Activated T-helper 17 cell treated with anti-CD3 and anti-CD28 coated beads, Interleukin-2, amount 50 U/mL, for 72 hours (primary cell): Measurements from ENCODE around the gene KCTD17. TPM values are rescaled to one million over a fixed set of nuclear protein-coding genes. Genes with fewer than 3 reads are reported as not detected.

Experiments used
- ATAC-seq: fragments of 150-1000 bp; cut with Tn5 transposase; replicated peaks from 2 replicates; pipeline ENCODE4 v1.10.0; 2021; ENCODE audit warnings: mild to moderate bottlenecking, moderate library complexity
- H3K27ac Mint-ChIP-seq: one replicate; pipeline ENCODE4 v1.8.0; 2022; ENCODE audit warnings: mixed read lengths
- H3K27me3 Mint-ChIP-seq: one replicate; pipeline ENCODE4 v1.8.0; 2022; ENCODE audit warnings: mixed read lengths
- H3K36me3 Mint-ChIP-seq: one replicate; pipeline ENCODE4 v1.8.0; 2022; ENCODE audit warnings: low read depth, mild to moderate bottlenecking, mixed read lengths
- H3K4me1 Mint-ChIP-seq: one replicate; pipeline ENCODE4 v1.8.0; 2022; ENCODE audit warnings: mixed read lengths
- H3K4me3 Mint-ChIP-seq: one replicate; pipeline ENCODE4 v1.8.0; 2022; ENCODE audit warnings: mild to moderate bottlenecking, mixed read lengths
- H3K9me3 Mint-ChIP-seq: one replicate; pipeline ENCODE4 v1.8.0; 2022; ENCODE audit warnings: mixed read lengths
- total RNA-seq, 2 donors: library from RNA; stranded (reverse); gene quantifications; one replicate each; pipeline ENCODE4 v1.2.3, GENCODE V29; 2022

Gene KCTD17
- total RNA-seq, 2 donors from 2014 or later, result 39.4 to 41.9 TPM

- peak; percentile 65 for ATAC-seq
- peak overlapping the region; percentile 92 for H3K27ac Mint-ChIP-seq
- no peaks in the 10 kb centered on the region for H3K27me3 Mint-ChIP-seq
- no peaks in the 10 kb centered on the region for H3K9me3 Mint-ChIP-seq
- H3K4me3 Mint-ChIP-seq, result peak overlapping the region; percentile 97
- no peaks in the 10 kb centered on the region for H3K36me3 Mint-ChIP-seq
- peaks cover 58% of the 10 kb centered on the region for H3K4me1 Mint-ChIP-seq
Measured at GRCh38 chr22:37082251-37082873, 30.8 kb downstream of the KCTD17 start.

DNA sequence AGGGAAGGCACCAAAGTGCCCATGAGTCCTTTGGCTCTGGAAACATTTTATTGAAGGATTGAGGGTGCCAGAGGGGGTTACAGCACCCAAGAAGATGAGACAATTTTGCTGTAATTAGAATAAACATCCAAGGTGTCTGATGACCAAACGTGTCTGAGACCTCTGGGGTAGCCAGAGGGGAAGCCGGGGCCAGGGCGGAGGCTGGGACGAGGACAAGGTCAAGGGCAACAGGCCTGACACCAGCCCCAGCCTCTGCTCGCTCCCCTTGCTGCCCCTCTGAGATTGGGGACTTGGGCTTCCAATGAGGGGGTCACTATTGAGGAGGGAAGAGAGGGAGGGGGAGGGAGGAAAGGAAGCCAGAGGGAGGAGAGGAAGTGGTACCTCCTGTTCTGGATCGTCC lies 32.4 kb downstream of the KCTD17 start:
- H3K4me3 Mint-ChIP-seq, result peak overlapping the region; percentile 97

DNA sequence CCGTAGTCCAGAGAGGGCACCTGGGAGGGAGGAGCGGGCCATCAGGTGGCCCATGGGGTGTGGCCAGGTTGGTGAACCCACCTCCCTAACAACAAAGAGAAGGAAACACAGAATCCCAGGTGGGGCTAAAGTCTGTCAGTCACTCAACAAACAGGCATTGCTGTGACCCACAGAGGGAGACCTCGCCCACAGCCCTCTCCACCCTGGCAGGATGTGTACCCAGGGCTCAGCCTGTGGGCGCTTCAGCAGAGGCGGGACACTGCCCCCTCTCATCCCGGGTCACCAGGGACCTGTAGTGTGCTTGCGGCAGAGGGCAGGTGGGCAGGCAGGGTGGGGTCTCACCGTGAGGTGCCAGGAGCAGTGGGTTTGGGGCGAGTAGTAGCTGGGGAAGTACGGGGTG lies 32.8 kb downstream of the KCTD17 start:
- ATAC-seq, result no peak
- H3K27me3 Mint-ChIP-seq, result no peaks in the 10 kb centered on the region
- peak overlapping the region; percentile 92 for H3K27ac Mint-ChIP-seq
- H3K9me3 Mint-ChIP-seq, result no peaks in the 10 kb centered on the region
- peak overlapping the region; percentile 97 for H3K4me3 Mint-ChIP-seq
- no peaks in the 10 kb centered on the region for H3K36me3 Mint-ChIP-seq
- H3K4me1 Mint-ChIP-seq, result peaks cover 43% of the 10 kb centered on the region

More for the DNA sequence above, 32.4 kb downstream of the KCTD17 start:
- Mint-ChIP-seq H3K27ac (peak overlapping the region; percentile 92), H3K4me1 (peaks cover 47% of the 10 kb centered on the region), H3K36me3 (no peaks in the 10 kb centered on the region), H3K9me3 (no peaks in the 10 kb centered on the region), H3K27me3 (no peaks in the 10 kb centered on the region)
- no peak for ATAC-seq

DNA sequence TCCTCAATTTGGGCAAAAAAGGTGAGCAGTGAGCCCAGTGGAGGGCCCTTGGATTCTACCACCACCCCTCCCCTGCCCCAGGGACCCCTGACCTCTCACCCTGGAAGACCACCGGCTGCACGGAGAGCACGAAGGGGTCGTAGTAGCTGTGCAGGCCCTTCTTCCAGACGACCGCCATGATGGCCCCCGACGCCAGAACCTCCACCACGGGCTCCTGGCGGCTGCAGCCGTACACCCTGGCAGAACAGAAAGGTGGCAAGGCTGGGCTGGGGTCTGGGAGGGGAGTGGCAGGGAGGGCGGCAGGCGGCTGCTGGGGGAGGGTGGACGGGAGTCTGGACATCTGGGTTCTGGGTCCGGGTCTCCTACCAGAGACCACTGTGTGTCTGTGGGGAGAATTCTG lies 34.6 kb downstream of the KCTD17 start:
- no peaks in the 10 kb centered on the region for H3K9me3 Mint-ChIP-seq

DNA sequence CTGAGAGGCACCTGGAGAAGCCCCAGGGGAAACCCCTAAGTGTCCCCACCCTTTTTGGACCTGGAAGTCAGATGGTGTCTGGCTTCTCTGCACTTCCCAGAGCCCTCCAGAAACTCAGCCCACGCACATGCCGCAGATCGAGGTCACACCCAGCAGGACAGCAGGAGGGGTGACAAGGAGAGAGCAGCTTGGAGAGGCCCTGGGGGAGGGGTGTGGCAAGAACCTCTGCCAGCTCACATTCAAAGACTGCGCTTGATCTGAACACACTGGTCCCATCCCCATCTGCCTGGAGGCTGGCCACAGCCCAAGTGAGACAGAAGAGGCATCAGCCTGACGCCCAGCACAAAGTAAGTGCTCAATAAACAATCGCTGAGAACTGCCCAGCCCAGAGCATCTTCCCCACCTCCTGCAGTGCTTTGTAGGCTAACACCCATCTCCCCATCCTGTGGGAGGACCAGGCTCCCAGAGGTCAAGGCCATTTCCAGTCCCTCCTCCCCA lies 36.6 kb downstream of the KCTD17 start:
- H3K4me1 Mint-ChIP-seq, result peaks cover 32% of the 10 kb centered on the region
- ATAC-seq, result peak; percentile 83
- H3K27me3 Mint-ChIP-seq, result no peaks in the 10 kb centered on the region
- peaks cover 7% of the 10 kb centered on the region for H3K36me3 Mint-ChIP-seq
- peak overlapping the region; percentile 97 for H3K4me3 Mint-ChIP-seq
- peak overlapping the region; percentile 92 for H3K27ac Mint-ChIP-seq
- no peaks in the 10 kb centered on the region for H3K9me3 Mint-ChIP-seq

More for the DNA sequence above, 34.6 kb downstream of the KCTD17 start:
- no peaks in the 10 kb centered on the region for H3K27me3 Mint-ChIP-seq
- ATAC-seq, result no peak
- H3K4me1 Mint-ChIP-seq, result peaks cover 42% of the 10 kb centered on the region
- H3K27ac Mint-ChIP-seq, result no peak overlapping the region
- H3K36me3 Mint-ChIP-seq, result no peaks in the 10 kb centered on the region
- H3K4me3 Mint-ChIP-seq, result peak overlapping the region; percentile 97

GRCh38 chr22:37088750-37089408 lies 37.3 kb downstream of the KCTD17 start:
- ATAC-seq, result peak; percentile 70
- Mint-ChIP-seq H3K27ac (peak overlapping the region; percentile 92), H3K27me3 (no peaks in the 10 kb centered on the region), H3K36me3 (peaks cover 8% of the 10 kb centered on the region), H3K4me3 (peak overlapping the region; percentile 97), H3K9me3 (no peaks in the 10 kb centered on the region), H3K4me1 (peaks cover 25% of the 10 kb centered on the region)

- Mint-ChIP-seq H3K9me3 (no peaks in the 10 kb centered on the region), H3K27ac (peak overlapping the region; percentile 92), H3K4me1 (peaks cover 24% of the 10 kb centered on the region), H3K36me3 (peaks cover 14% of the 10 kb centered on the region), H3K4me3 (peak overlapping the region; percentile 97), H3K27me3 (no peaks in the 10 kb centered on the region)
- no peak for ATAC-seq
Measured at GRCh38 chr22:37089434-37089833, 37.9 kb downstream of the KCTD17 start.

DNA sequence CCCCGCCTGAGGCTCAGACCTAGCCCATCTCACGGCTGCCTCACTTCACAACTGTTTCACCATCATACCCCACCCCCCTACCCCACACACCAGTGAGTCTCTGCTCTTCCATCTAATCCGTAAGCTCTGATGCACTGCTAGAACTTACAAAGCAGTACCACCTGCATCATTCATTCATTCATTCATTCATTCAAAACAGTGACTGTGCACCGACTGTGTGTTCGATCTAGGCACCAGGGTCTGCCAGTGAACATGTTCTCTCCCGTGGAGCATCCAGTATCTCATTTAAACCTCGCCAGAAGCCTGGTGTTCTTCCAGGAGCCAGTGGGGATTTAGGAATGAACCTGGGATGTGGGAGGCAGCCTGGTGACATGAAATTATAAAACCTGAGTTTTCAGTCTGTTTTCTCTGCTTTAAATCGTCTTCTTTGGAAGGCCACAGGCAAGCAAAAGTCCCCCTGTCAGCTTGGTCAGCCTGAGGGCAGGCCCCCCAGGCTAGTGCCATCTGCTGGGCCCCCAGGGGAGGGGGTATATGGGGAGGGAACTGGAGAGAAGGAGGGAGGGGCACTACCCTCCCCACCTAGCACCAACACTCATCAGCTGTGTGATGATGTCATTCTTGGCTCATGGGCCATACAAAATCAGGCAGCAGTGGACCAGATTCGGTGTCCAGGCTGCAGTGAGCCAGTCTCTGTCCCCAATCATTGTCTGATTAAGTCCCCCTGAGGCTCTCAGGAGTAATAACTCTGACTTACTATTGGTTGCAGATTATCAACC lies 39.6 kb downstream of the KCTD17 start:
- no peaks in the 10 kb centered on the region for H3K27me3 Mint-ChIP-seq
- H3K9me3 Mint-ChIP-seq, result no peaks in the 10 kb centered on the region
- no peak for ATAC-seq
- H3K27ac Mint-ChIP-seq, result peak overlapping the region; percentile 56
- H3K4me1 Mint-ChIP-seq, result peaks cover 33% of the 10 kb centered on the region
- peaks cover 29% of the 10 kb centered on the region for H3K36me3 Mint-ChIP-seq
- H3K4me3 Mint-ChIP-seq, result peak overlapping the region; percentile 97

DNA sequence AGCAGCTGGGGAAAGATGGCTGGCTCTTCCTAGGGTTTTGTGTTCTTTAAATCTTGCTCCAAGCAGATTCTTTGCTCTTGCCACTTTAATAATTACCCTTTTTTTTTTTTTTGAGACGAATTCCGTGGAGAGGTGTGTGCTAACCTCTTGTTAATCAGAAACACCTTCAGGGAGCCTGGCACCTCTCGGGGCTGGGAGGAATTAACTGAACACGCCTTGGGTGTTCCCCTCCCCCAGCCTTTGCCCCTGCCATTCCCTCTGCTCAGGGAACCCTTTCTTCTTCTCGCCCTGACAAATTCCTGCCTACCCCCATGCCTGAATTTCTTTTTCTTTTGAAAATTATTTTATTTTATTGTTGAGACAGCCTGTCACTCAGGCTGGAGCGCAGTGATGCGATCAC lies 40.5 kb downstream of the KCTD17 start:
- Mint-ChIP-seq H3K4me3 (peak overlapping the region; percentile 97), H3K9me3 (no peaks in the 10 kb centered on the region), H3K4me1 (peaks cover 41% of the 10 kb centered on the region), H3K27ac (peak overlapping the region; percentile 43), H3K36me3 (peaks cover 38% of the 10 kb centered on the region), H3K27me3 (no peaks in the 10 kb centered on the region)
- no peak for ATAC-seq

DNA sequence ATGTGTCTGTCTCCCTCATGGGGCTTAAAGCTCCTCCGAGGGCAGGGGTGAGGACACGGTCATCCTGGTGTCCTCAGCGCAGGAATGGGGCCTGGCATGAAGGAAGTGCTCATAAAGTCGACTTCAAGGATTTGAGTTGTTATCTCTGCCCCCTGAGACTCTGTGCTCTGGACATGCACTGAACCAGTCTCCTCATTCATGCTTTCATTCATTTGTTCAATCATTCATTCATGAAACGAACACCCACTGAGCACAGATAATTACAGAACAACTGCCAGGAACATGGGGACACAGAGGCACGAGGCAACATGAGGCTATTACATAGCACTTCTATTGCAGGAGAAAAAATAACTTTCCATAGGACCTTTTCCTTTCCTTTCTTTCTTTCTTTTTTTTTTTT lies 41.5 kb downstream of the KCTD17 start:
- peaks cover 40% of the 10 kb centered on the region for H3K36me3 Mint-ChIP-seq
- peaks cover 41% of the 10 kb centered on the region for H3K4me1 Mint-ChIP-seq
- no peaks in the 10 kb centered on the region for H3K27me3 Mint-ChIP-seq
- ATAC-seq, result no peak
- H3K27ac Mint-ChIP-seq, result no peak overlapping the region
- no peaks in the 10 kb centered on the region for H3K9me3 Mint-ChIP-seq
- peak overlapping the region; percentile 72 for H3K4me3 Mint-ChIP-seq

DNA sequence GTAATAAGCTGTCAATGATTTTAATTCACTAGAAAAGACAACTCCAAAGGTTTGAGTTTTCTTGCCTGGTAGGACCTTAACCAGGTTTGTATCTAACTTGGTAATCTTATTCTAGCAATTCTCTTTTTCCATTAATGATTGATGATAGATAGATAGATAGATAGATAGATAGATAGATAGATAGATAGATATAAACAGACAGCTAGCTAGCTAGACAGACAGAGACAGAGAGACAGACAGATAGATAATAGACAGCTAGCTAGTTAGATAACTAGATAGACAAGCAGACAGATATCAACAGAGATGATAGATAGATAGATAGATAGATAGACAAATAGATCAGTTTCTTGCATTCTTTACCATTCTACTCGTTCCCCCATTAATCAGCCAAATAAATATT lies 42.7 kb downstream of the KCTD17 start:
- peaks cover 52% of the 10 kb centered on the region for H3K4me1 Mint-ChIP-seq
- H3K27me3 Mint-ChIP-seq, result no peaks in the 10 kb centered on the region
- peak overlapping the region; percentile 67 for H3K4me3 Mint-ChIP-seq
- ATAC-seq, result no peak
- H3K27ac Mint-ChIP-seq, result peak overlapping the region; percentile 90
- H3K9me3 Mint-ChIP-seq, result no peaks in the 10 kb centered on the region
- peaks cover 50% of the 10 kb centered on the region for H3K36me3 Mint-ChIP-seq

DNA sequence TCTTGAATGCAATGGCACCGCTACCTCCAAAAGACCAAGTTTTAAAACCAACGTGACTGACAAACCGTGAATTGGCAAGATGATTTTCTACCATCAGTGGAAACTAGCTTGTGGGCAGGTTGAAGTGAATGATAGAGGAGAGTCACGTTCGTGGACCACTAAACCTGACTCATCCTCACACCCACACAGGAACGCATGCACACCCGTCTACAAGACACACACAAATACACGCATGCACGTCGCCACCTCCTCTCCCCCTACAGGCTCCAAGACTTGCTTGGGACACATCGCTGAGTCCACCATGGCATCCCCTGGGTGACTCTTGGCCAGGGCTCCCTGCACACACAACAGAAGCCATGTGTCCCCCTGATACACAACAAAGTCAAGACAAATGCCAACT lies 43.6 kb downstream of the KCTD17 start:
- ATAC-seq, result peak; percentile 88
- H3K9me3 Mint-ChIP-seq, result no peaks in the 10 kb centered on the region
- H3K4me1 Mint-ChIP-seq, result peaks cover 53% of the 10 kb centered on the region
- peaks cover 56% of the 10 kb centered on the region for H3K36me3 Mint-ChIP-seq
- peak overlapping the region; percentile 67 for H3K4me3 Mint-ChIP-seq
- no peaks in the 10 kb centered on the region for H3K27me3 Mint-ChIP-seq
- peak overlapping the region; percentile 90 for H3K27ac Mint-ChIP-seq

DNA sequence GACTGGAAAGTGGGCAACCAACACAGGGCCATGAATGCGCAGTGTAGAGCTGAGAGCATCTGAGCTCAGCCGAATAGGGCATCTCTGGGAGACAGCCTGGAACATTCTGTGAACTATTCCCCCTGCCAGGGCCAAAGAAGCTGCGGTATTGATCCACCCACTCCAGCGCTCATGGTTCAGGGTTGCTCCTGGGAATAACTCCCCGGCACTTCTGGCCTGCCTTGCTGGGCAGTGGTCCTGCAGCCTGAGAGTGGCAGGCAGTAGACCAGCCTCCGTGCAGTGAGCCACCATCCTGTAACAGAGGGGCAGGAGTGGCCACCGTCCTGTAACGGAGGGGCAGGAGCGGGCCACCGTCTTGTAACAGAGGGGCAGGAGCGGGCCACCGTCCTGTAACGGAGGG lies 45.8 kb downstream of the KCTD17 start:
- Mint-ChIP-seq H3K4me1 (peaks cover 54% of the 10 kb centered on the region), H3K4me3 (peak overlapping the region; percentile 67)
- no peak for ATAC-seq

DNA sequence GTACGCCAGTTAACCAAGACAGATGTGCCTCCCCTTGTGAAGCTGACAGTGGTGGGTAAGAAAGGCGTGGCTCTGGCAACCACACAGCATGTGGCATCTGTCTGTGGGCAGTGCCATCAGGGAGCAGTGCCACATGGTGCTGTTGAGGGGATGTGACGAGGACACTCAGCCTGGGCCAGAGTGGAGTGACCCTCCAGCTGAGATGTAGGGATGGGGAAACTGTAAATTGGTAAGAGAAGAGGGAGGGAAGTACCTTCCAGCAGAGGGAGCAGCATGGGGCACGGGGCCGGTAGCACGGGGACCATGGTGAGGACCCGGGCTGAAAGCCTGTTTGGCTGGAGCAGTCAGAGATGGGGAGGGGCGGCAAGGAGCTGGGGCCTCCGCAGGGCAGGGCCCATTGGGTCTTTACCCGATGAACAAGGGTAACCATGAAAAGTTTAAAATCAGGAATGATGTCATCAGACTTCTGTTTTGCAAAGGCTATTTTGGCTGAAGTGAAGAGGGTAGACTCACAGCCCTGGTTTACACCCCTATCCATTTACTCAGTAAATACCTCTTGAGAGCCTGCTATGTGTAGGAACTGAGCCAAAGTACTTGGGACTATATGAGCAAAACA lies 47.5 kb downstream of the KCTD17 start:
- Mint-ChIP-seq H3K9me3 (no peaks in the 10 kb centered on the region), H3K36me3 (peaks cover 55% of the 10 kb centered on the region), H3K27me3 (no peaks in the 10 kb centered on the region), H3K27ac (peak overlapping the region; percentile 84), H3K4me3 (peak overlapping the region; percentile 73), H3K4me1 (peaks cover 56% of the 10 kb centered on the region)
- ATAC-seq, result no peak

More for the DNA sequence above, 45.8 kb downstream of the KCTD17 start:
- Mint-ChIP-seq H3K27me3 (no peaks in the 10 kb centered on the region), H3K9me3 (no peaks in the 10 kb centered on the region), H3K36me3 (peaks cover 65% of the 10 kb centered on the region), H3K27ac (peak overlapping the region; percentile 76)
